HG03066 (cell line): ENCODE measurements around the gene CCDC51.

Experiments used
- ATAC-seq: cut with Tn5 transposase; IDR thresholded peaks from one replicate; pipeline ENCODE4 v1.9.1; 2021; ENCODE audit warnings: low read depth; ENCODE audit not compliant: unreplicated experiment

The CCDC51 gene

DNA sequence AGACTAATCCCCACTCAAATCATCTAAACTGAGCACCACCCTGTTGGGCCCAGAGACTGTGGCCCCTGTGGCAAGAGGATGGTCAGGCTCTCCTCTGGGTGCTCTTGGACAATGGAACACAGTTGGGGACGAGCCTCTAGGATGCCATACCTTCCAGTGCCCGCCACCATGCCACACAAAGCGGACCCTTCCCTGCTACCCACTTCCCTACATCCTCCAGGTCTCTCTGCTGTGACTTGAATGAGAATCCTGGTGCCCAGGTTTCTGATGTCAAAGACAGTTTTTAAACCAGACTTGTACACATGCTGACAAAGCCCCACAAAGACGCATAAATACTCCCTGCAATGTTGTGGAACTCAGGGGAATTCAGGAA lies 4.7 kb downstream of the CCDC51 start:
- ATAC-seq = no peak

DNA sequence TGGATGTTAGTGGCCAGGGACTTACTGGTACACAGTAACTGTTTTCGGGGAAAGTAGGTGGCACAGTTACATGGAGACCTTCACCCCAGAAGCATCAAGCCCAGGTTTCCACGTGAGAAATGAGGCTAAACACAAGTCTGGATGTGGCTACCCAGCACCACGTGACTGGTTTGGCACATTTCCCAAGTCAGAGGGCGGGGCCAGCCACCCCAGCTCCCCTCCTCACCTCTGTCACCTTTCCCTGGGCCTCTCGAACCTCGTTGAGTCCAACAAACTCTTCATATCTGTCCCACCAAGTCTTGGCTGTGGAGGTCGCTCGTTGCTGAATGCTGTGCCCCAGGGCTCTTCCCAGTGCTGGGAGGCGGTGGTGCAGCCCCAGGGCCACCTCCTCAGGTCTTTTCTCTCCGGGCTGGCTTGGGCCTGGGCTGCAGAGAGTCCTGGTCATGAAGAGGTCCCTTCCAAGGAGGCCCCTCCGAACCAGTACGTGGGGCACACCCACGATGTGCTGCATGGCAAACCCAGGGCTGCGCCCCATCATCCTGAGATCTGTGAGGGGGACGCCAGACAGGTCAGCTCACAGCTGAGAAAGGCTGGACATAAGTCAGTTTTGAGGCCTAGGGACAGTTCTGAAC lies 5.2 kb downstream of the CCDC51 start:
- no peak for ATAC-seq

DNA sequence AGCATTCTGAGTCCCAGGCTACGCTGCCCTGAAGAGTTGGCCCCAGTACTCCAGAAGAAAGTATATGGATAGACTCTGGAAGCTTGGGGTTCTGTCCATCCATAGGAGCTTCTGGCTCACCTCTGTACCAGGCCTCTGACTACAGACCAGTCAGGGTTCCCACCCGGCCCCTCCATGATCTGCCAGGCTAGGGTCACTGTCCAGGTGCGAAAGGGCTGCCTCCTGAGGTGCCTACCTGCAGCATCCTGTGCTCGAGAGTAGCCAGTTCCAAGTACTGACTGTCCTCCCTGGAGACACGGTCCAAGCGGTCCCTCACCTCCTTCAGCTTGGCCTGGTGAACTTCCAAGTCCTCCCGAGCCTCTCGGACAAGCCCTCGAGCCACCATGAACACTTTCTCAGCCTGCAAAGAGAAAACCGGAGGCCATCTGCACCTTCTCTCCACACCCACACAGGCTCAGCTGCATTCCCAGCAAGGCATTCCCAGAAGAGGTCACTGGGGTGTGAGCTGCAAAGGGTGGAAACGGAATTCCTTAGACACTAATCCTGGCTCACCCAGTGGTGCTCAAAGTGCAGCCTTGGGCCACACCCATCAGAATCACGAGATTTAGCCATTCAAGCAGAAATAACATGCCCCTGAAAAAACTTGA lies 6.3 kb downstream of the CCDC51 start:
- ATAC-seq = no peak

DNA sequence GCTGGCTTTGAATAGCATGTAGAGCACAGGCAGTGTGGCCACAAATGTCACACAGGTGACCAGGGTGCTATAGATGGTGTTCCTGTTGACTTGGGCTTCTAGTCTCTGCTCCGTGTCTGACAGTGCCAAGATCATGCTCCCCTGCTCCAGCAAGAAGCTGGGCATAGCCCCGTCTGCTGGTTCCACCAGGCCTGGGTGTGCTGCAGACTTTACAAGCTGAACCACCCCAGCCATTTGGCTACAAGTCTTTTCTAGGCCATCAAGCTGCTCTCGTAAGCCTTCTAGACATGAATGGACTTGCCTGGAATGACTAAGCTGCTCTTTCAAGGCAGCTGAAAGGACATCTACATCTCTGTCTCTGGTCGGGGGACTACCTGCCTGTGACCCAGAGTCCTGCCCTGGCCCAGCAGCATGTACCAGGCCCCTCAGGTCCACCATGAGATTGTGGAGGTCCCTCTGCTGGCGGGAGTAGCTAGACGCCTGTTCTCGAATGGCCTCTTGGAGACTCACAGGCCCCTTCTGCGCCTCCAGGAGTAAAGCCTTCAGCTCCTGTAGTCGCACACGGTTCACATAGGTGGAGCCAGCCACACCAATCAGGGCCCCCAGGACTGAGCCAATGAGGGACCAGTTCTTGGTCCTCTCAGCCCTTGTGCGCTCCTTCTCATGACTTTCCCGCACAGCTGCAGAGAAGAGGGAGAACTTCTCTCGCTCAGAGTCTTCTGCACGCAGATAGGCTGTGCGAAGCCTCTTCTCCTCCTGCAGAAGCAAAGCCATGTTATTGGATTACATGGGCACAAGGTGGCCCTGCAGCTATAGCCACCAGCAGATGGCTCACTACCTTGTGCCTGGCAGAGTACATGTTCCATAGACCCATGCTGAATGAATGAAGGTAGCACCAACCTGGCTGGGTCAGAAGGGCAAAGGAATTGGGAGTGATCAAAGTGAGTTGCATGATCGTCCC lies 7.2 kb downstream of the CCDC51 start:
- ATAC-seq = no peak

DNA sequence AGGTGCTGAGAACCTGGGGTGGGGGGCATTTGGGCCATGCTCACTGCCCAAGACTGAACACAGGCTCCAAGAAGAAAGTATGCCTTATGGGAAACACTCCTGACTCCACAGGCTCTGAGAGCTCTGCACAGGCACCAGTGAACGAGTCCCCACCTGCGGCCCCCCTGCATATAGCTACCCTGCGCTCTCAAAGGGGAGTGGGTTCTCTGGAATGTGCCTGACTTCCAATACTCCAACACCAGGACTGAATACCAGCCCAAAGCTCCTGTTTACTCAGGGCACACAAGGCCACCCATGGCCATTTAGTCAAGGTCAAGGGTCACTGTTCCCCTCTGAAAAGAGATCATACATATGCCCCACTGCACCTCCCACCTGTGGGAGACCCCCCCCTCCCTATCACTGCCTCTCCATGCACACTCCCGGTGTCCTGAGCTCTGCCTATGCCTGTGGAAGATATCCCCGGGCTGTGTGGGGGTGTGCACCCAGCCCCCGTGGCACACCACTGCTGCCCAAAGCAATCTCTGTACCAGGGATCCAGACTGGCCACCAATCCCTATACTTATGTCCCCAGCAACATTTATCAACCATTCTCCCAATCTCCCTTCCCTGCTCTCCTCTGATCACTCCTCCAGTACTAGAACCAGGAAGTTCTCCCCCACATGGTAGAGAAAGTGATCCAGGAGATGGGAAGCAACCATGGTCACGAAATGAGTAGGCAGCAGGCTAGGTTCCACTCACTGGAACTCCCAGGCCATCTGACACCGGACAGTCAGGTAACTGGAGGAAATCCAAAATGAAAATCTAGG lies 8.5 kb downstream of the CCDC51 start:
- no peak for ATAC-seq

DNA sequence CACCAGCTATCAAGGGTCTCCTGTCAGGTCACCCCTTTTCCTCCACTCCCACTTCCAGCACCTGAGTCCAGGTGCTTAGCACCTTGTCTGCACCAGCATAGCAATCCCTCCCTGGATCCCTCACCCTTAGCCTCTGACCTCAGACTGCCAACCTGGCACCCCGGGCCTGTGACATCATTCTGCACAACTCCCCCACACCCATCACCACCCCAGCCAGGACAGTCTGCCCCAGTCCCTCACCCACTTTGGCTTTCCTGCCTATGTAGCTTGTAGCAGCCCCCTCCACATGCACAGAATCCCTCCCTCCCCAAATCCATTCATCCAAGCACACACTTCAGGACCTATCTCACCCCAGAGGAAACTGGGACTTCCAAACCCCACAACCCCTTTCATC lies 9.2 kb downstream of the CCDC51 start:
- ATAC-seq = no peak

DNA sequence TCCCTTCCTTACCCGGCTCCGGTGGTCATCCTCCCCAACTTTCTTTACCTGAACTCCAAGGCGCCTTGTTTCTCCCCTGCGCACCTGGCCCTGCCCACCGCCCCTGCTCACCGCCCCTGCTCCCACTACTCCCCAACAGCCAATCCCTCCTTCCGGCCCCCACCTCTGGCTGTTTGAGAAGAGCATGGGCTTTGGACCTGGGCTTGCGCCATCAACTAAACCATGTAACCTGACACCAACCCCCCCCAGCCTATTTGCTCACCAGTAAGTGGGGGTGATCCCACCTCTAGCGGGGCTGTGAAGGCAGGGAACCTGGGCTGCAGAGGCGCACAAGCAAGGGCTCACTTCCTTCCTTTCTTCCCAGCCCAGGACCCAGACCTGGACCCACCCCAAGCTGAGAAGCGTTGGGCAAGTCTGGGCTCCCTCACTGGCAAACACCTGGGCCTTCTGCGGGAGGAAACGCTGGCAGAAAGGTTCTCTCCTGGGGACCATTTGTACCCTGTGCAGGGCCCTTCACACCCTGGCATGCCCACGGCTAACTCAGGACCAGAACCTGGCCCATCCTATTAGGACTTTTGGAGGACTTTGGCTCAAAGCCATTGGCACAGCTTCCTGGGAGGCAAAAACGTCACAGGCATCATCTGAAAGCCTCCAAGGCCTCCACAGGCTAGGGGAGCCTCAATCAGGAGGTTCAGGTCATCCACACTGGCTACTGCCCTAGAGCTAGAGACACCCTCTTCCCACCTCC lies 9.8 kb downstream of the CCDC51 start, which contains the start of gene PLXNB1:
TSS of gene PLXNB1 (minus strand) at position 127 of the 748 bp plus-strand sequence. CDS start 5,475 bp downstream, outside the sequence.
- no peak for ATAC-seq

DNA sequence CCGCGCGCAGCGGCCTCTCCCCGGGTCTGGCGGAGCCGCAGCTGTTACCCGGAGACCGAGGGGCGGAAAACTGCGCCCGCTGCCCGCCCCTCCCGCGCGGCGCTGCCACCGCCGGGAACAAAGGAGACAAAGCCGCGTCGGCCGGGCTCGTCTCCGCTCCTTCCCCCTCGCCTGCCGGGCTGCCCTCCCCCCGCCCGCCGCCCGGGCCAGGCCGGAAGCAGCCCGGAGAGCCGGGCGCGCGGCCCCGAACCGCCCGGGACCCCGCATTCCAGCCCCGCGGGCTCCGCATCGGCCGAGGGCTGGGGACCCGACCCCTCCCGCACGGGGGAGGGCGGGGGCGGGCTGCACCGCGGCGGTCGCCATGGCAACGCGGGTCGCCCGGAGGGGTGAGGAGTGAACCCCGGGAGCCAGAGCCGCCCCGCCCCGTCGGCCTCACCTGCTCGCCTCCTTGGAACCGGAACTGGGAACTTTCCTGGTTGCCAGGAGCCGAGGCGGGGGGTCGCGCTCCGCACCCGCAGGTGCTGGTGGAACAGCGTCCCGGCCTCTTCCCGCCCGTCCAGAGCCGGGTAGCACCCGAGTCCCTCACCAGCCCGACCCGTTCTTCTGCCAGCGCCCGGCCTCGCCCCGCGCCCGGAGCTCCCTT lies 10.5 kb downstream of the CCDC51 start:
- no peak for ATAC-seq

DNA sequence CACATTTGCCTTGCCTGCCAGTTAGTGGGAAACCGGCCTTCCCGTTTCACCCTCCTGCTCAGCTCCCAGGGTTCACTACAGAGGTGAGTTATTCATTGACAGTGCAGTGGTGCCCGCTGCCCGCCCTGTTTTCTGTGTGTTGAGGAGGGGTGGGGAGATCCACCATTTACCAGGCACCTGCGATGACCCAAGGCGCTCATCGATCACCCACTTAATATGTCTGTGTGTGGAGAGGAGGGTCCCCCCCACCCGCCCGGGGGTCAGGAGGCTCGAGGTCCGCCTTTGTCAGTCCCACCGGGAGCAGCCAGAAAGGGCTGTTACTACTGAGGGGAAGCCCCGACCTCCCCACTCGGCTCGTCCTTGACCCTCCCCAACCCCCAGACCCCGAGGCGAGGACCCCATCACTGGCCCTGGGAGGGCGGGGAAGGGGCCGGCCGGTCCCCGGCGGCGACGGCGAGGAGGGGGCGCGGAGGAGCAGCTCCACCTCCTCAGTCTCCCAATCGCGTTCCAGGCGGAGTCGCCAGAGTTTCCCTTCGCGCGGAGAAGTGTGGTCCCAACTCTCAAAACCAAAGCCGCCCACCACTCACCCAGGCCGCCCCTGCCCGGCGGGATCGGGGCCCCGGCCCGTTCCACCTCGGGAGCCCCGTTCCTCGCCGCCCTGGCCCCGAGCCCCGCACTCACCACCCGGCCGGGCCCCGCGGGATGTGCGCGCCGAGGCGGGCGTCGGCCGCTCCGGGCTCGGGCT lies 11.2 kb downstream of the CCDC51 start:
- ATAC-seq = no peak

DNA sequence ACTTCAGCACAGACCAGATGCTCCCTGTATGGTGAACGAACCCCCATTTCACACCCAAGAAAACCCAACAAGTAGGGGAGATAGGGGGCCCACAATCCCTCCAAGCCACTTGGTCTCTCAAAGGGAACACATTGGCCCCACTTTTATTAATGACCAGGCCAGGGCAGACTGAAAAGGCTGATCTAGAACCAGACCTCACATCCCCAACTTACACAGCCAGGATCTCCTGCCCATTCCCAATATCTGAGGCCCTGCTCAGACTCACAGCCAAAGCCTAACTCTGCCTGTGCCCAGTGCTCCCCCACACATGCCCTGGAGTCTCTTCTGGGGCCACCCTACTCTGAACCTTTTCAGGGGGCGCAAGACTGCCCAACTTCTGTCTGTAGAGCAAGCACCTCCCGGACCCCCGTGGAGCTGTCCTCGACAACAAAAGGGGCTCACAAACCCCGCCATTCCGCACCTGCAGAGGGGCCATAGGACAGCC lies 11.8 kb downstream of the CCDC51 start:
- no peak for ATAC-seq

DNA sequence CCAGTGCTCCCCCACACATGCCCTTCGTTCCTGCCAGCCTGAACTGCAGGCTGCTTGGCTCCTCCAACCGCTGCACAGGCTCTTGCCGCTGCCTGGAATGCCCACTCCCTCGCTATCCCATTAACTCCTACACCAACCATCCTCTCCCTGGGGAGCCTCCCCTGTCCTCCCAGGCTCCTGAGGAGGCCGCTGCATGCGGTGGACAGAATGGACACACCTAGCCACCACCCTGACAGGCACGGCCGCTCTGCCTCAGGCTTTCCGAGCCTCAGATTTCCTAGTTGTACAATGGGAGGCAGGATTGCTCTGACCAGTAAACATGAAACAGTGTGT lies 12.3 kb downstream of the CCDC51 start:
- no peak for ATAC-seq

DNA sequence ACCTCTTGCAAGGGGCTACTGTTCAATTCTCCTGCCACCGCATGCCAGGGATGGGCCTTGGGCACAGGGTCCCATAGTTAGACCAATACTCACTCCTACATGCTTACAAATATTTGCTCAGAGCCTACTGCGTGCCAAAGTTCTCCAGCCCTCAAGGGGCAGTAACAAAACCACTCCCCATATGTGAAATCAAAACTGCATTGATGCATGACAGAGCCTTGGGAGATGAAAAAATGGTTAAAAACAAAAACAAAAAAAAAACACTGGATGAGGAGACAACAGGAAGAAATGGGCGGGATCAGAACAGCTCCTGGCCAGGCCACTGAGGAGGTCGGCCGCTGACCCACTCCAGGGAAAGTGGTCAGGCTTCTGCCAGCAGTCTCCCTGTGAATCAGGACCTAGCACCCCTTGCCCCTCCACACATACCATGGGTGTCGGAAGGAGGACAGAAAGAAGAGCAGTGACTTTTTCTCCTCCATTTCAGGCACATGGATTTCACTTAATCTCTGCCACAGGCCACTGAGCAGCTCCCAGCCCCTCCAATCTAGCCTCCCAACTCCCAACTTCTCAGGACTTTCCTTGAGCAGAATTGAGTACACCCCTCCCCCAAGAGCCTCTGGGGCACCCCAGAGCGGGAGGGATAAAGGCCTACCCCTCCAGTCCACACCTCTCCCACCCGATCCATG lies 12.8 kb downstream of the CCDC51 start:
- no peak for ATAC-seq

DNA sequence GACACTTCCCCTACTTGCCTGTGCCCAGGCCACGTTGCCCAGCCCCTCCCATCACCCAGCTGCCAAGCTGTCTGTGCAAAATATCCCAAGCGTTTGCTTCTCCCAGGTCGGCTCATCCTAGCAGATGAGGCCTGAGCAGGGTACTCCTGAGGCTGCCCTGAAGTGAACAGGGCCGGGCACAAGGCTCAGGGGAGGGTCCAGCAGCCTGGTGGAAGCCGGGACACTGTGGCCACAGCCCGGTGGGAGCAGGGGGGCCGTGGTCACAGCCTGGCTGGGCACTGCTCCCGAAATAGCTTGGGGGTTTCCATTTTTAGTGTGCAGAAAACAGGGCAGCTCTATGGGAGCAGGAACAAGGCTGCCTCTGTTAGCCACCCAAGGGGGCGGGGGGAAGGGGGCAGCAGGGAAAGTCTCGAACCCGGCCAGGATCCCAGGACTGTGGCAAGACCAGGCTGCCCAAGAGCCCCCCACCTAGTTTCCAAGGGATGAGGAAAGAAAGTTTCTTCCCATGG lies 13.5 kb downstream of the CCDC51 start:
- ATAC-seq = no peak

DNA sequence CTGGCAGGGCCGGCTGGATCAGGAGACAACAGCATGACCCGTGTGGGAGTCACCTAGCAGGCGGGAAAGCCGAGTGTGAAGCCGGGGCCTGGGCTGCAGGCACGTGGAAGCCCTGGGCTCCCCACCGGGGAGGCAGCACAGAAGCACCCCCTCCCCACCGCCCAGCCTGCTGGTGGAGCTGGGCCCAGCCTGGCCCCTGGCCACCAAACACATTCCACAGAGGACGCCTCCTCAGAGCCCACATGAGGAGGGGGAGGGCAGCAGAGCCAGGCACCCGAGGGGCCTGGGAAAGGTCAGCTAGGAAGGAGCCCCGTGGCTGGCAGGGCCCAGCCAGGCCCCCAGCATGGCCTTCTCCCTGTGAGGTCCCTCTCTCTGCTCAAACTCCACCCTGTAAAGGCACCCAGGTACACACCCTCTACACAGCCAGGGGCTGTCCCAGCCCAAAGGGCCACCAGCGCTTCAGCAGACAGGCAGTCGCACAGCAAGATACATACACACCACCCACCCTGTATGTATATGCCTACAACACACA lies 14.6 kb downstream of the CCDC51 start:
- no peak for ATAC-seq

DNA sequence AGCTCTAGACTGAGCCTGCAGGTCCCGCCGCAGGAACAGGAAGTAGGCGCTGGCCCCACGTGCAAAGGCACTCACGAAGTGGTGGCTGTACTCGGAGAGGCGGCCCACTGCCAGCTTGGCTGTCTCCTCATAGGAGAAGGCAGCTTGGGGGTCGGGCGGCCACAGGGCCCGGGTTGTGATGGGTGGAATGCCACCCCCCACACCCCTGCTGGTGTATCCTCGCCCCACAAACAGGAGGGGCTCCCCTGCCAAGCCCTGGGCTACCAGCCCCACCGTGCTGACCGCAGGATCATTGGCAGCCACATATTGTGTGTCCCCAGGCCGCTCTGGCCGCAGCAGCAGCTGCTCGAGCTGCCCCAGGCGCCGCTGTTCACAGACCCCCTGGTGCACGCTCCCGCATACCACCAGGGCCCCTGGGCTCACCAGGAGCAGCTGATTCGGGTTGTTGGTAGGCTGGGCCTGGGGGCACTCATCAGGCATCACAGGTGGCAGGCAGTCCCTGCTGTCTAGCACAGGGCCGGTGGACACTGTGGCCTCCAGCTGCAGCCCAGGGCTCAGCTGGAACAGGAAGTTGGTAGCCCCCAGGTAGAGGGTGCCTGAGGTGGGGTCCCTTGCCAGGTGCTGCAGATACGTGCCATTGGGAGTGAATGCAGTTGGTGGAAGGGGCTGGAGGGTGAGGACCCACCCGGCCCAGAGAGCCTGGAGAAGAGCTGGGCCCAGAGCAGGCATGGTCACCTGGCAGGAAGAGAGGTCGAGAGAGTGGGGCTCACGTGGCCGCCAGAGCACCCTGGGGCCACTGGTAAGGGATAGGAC lies 15.8 kb downstream of the CCDC51 start:
- no peak for ATAC-seq

DNA sequence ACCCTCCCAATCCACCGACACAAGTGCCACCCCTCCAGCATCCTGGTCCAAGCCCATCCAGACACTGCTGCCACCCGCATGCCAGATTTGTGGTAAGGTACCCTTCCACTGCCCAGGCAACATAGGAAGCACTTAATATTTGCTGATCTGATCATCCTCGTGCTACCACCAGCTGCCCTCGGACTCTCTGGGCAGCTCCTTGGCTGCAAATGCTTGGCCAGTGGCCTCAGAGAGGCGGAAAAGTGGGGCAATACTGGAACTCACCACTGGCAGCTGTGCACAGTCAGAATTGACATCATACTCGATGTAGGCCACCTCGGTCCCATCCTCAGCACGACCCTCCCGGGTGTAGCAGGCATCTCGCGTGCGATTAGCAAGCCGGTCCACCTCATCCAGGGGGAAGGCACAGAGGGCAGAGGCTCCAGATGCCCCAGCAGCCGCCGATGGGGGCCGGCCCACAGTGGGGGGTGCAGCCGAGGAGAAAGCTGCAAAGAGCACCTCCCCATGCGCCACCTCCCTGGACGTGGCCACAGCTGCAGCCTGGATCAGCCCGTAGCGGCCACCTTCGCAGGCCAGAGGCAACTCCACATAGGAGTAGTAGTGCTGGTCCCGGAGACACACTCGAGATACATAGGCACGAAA lies 16.6 kb downstream of the CCDC51 start:
- ATAC-seq = no peak
